HG02588 (cell line): ENCODE data around the gene ARV1.
"Not testable (repeated sequence)": the region's sequence is repeated elsewhere in the genome, so short reads cannot be mapped to it uniquely, and the experiment has no call there.

Experiments
- ATAC-seq: cut with Tn5 transposase; IDR thresholded peaks from one replicate; pipeline ENCODE4 v1.9.1; 2021; ENCODE audit warnings: mild to moderate bottlenecking, moderate library complexity; ENCODE audit not compliant: unreplicated experiment

Gene ARV1

GRCh38 chr1:231040800-231041718 lies 62.2 kb downstream of the ARV1 start:
- ATAC-seq, result no peak

- ATAC-seq, result no peak
These were observed 62.9 kb downstream of the ARV1 start for GRCh38 chr1:231041719-231042261.

GRCh38 chr1:231044588-231044987 lies 65.7 kb downstream of the ARV1 start:
- no peak for ATAC-seq

- ATAC-seq, result no peak
These were observed 66.4 kb downstream of the ARV1 start for GRCh38 chr1:231045286-231045685.

- not testable (repeated sequence) for ATAC-seq
These were observed 67.2 kb downstream of the ARV1 start for GRCh38 chr1:231045921-231046729.

- ATAC-seq, result no peak
These were observed 68.0 kb downstream of the ARV1 start for GRCh38 chr1:231046730-231047395.

GRCh38 chr1:231047529-231047928 lies 68.6 kb downstream of the ARV1 start:
- not testable (repeated sequence) for ATAC-seq

- not testable (repeated sequence) for ATAC-seq
These were observed 69.5 kb downstream of the ARV1 start for GRCh38 chr1:231048419-231048818.

- no peak for ATAC-seq
These were observed 70.5 kb downstream of the ARV1 start for GRCh38 chr1:231049121-231049979.
